Stimulated activated naive CD8-positive, alpha-beta T cell treated with anti-CD3 and anti-CD28 coated beads, Interleukin-15, Interleukin-2, amounts not matched to agents 100 ng/mL and 50 ng/mL, for 24 hours (primary cell): Measurements from ENCODE around the gene PTPRJ.

Experiments used
- H3K27ac Mint-ChIP-seq: one replicate; pipeline ENCODE4 v1.8.0; 2021; ENCODE audit warnings: mild to moderate bottlenecking, mixed read lengths
- H3K27me3 Mint-ChIP-seq: one replicate; pipeline ENCODE4 v1.8.0; 2021; ENCODE audit warnings: mixed read lengths
- H3K36me3 Mint-ChIP-seq: one replicate; pipeline ENCODE4 v1.8.0; 2021; ENCODE audit warnings: low read depth, mixed read lengths
- H3K4me1 Mint-ChIP-seq: one replicate; pipeline ENCODE4 v1.8.0; 2021; ENCODE audit warnings: low read depth, mixed read lengths
- H3K4me3 Mint-ChIP-seq: one replicate; pipeline ENCODE4 v1.8.0; 2021; ENCODE audit warnings: mild to moderate bottlenecking, mixed read lengths
- H3K9me3 Mint-ChIP-seq: one replicate; pipeline ENCODE4 v1.8.0; 2021; ENCODE audit warnings: mixed read lengths

The PTPRJ gene

DNA sequence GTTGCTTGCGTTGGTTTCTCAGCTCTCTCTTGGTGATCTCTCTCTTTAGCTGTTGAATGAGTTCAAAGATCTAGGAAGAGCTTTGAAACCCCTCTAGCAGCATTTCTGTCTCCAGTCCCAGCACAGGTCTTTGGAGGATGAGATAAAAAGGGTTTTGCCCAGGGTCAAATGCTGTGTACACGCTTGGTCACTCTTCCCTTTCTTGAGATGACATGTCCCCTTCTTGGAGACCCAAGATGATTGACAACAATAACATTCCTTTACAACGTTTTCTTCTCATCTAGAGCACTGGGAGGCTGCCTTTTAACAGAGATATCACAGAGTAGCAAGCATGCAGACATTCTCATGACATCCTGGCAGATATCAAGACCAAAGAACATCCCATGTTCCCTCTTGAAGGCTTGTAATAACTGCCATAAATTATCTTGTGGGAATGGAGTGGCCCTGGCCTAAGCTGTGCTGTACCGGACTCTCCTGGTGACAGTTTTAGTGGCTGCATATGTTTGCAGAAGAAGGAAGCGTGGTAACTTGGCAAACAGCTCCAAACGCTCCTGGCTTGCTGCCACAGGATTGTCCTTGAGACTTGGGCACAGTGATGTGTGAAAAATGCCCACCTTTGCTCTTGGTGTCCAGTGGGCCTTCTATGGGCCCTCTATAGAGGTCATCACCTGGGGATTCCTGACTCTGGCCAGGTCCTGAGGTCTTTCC lies 107.8 kb downstream of the PTPRJ start:
- Mint-ChIP-seq H3K36me3 (peaks cover 6% of the 10 kb centered on the region), H3K27ac (no peak overlapping the region), H3K4me3 (no peak overlapping the region), H3K9me3 (peaks cover 6% of the 10 kb centered on the region), H3K27me3 (no peaks in the 10 kb centered on the region), H3K4me1 (peaks cover 63% of the 10 kb centered on the region)

DNA sequence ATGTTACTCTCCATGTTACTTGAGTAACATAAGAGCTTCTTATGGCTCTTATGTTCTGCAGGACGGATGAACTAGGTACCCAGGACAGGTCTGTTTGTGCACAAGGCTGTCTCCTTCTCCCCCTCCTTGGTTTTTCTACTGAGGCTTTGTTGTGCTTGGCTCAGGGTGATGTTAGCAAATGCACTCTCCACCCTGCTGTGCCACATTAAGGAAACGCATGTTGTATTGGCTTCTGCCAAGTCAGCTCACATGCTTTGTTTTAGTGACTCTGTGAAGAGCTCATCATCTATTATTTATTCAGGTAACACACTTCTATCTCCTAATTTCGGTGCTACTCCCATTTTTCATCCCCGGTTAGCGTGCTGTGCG lies 108.3 kb downstream of the PTPRJ start:
- Mint-ChIP-seq H3K9me3 (peaks cover 3% of the 10 kb centered on the region), H3K27me3 (no peaks in the 10 kb centered on the region), H3K36me3 (peaks cover 5% of the 10 kb centered on the region), H3K27ac (no peak overlapping the region), H3K4me3 (no peak overlapping the region), H3K4me1 (peaks cover 65% of the 10 kb centered on the region)

DNA sequence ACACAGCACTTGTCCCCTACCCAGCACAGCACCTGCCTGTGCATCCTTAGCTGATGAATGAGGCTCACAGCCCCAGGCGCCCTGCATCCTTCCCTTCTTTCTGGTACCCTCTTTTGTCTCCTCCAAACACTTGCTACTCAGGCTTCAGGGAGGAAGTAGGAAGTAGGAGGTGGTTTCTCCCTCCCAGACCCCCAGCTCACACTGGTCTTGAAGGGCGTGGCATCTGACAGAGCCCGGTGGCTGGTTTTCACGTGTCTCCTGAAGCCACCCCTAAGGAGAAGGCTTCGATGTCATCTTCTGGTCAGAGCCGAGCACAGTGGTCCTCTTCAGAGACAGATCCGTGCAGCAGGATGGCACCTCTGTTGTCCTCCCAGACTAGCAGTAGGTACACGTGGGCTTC lies 109.8 kb downstream of the PTPRJ start:
- no peaks in the 10 kb centered on the region for H3K27me3 Mint-ChIP-seq
- H3K9me3 Mint-ChIP-seq: no peaks in the 10 kb centered on the region
- H3K36me3 Mint-ChIP-seq: peaks cover 3% of the 10 kb centered on the region
- no peak overlapping the region for H3K4me3 Mint-ChIP-seq
- no peak overlapping the region for H3K27ac Mint-ChIP-seq
- peaks cover 71% of the 10 kb centered on the region for H3K4me1 Mint-ChIP-seq

DNA sequence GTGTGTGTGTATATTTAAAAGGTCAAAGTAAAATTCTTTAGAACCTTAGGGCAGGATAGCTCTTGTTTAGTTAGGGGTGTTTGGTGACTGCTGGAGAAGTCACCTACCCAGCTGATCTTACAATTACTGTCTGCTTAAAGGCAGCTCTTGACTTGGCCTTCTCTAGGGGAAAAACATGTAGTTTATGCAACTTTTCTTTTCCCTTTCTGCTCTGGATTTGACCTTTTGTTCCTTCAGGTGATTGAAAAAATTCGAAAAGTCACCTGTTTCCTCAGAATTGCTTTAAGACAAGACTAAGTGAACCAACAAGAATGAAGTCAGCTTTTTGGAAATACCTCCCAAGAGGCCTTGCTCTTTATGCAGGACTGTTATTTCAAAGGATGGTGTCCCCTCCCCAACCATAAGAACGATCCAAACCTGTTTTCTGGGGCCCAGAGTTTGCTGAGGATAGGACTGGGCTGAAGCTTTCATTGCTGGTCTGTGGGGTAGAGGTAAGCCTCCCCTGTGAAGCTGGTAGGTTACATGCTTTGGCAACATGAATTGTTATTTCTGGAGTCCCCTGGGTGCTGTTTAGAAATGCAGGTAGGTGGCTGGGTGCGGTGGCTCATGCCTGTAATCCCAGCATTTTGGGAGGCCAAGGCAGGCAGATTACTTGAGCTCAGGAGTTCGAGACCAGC lies 111.2 kb downstream of the PTPRJ start:
- Mint-ChIP-seq H3K27ac (peak overlapping the region; percentile 10), H3K9me3 (no peaks in the 10 kb centered on the region), H3K36me3 (peaks cover 3% of the 10 kb centered on the region), H3K4me1 (peaks cover 80% of the 10 kb centered on the region), H3K27me3 (no peaks in the 10 kb centered on the region), H3K4me3 (no peak overlapping the region)

DNA sequence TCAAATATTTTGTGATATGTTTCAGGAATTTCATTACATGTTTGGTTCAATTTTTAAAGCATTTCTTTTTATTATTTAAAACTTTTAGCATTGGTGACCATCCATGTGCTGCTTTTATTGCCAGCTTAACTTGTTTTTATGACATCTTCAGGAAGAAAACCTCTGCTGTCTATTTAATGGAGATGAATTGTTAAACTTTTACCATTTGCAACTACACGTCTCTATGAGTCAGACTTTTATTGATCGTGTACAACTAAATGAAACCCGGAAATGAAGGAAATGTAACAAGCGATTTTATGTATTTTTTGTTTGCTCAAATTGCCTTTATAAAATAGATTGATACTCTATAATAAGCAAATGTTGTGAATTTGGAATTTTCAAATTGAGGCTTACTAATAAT lies 113.0 kb downstream of the PTPRJ start:
- Mint-ChIP-seq H3K27ac (no peak overlapping the region), H3K9me3 (no peaks in the 10 kb centered on the region)

DNA sequence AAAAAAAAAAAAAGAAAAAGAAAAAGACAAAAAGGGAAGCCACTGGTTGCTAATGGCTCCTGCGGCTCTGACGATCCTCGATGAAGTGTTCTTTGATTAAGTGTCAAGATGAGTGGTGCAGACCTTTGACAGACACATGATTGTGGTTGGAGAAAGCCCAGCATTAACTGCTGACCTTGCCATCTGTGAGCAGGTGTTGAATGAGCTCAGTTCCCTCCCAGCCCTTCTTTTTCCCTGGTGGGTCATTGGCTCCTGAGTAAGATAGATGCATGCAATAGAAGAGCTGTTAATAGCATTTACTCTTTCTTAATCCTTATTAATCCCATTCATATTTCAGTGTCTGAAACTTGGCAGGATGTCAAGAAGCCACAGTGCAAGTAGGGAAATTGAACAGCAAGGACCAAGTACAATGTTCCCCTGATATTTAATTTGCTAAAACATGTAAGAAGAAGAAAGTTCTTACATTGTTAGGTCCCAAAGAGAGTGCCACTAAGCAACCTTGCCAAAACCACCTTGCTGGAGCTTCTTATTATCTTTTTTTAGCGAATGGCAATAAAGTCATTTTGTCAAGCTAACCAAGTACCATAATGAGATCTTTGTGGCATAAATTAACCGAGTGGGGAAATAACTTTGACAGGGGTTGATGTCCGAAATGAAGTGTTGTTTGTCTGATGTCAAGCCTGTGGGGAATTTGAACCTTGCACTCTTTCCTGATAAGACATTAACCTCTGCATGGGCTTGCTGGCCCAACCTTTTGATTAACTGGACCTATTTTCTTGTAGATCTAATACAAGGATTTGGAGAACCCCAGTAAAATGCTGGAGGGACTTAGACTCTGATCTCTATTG lies 113.7 kb downstream of the PTPRJ start:
- Mint-ChIP-seq H3K27me3 (no peaks in the 10 kb centered on the region), H3K27ac (no peak overlapping the region), H3K4me3 (no peak overlapping the region), H3K4me1 (peaks cover 87% of the 10 kb centered on the region), H3K36me3 (peaks cover 3% of the 10 kb centered on the region), H3K9me3 (no peaks in the 10 kb centered on the region)

More for the DNA sequence above, 113.0 kb downstream of the PTPRJ start:
- peaks cover 83% of the 10 kb centered on the region for H3K4me1 Mint-ChIP-seq
- no peak overlapping the region for H3K4me3 Mint-ChIP-seq
- peaks cover 3% of the 10 kb centered on the region for H3K36me3 Mint-ChIP-seq
- H3K27me3 Mint-ChIP-seq: no peaks in the 10 kb centered on the region

DNA sequence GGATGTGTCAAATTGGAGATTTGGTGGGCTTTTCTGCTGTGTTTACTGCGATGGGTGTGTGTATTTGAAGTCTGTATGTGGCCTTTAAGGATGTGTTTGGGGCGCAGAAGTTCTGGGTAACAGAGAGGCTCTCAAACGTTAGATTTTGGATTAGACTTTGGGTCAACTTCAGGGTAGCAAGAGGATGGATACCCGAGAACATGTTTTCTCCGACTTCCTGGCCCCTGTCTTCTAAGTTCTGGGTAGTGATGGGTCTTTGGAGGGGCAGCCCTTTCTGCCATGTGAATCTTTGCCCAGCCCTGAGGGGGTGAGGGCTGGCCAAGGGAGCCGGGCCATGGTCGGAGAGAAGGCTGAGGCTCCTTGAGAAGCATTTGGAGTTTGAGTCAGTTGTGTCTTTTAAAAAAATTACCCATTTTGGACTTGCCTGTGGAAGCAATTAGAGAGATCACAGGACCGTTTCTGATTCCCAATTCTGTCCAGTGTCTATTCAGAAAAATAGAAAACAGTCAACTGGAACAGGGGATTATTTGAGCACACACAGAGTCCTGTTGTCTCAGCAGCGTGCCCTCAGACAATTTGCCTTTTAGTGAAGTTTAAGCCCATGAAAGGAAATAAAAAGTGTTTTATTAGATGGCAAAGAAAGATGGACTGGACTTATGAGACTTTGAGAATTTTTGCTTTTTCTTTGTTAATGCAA lies 114.4 kb downstream of the PTPRJ start:
- Mint-ChIP-seq H3K9me3 (no peaks in the 10 kb centered on the region), H3K4me1 (peaks cover 86% of the 10 kb centered on the region), H3K27ac (peak overlapping the region; percentile 21), H3K4me3 (no peak overlapping the region), H3K36me3 (peaks cover 3% of the 10 kb centered on the region), H3K27me3 (no peaks in the 10 kb centered on the region)

DNA sequence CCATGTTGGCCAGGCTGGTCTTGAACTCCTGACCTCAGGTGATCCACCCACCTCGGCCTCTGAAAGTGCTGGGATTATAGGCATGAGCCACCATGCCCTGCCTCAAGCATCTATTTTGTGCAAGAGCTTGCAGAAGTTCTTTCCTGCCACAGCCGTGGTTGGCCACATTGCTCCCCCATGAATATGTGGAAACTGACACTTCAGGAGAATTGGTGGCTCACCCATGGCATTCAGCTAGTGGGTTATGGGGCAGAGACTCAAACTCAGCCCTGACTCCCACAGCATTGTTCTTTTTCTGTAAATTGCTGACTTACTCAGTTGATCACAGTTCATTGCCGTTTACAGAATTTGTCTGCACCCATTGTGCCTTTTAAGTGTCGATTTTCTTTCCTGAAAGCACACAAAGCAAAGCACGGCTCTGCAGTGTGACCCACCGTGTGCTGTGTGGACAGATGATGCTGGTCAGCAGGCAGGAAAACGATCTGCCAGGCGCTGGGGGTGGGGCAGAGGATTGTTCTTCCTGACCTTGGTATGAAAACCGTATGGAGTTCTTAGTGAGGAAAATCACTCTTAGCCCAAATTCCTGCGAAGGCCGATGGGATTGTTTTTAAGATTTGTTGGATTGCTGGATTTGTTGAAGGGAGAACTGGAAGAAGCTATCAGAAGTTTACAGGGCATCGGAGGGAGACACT lies 115.6 kb downstream of the PTPRJ start:
- Mint-ChIP-seq H3K36me3 (peaks cover 3% of the 10 kb centered on the region), H3K9me3 (no peaks in the 10 kb centered on the region), H3K4me3 (no peak overlapping the region), H3K4me1 (peaks cover 75% of the 10 kb centered on the region), H3K27ac (peak overlapping the region; percentile 90), H3K27me3 (no peaks in the 10 kb centered on the region)

DNA sequence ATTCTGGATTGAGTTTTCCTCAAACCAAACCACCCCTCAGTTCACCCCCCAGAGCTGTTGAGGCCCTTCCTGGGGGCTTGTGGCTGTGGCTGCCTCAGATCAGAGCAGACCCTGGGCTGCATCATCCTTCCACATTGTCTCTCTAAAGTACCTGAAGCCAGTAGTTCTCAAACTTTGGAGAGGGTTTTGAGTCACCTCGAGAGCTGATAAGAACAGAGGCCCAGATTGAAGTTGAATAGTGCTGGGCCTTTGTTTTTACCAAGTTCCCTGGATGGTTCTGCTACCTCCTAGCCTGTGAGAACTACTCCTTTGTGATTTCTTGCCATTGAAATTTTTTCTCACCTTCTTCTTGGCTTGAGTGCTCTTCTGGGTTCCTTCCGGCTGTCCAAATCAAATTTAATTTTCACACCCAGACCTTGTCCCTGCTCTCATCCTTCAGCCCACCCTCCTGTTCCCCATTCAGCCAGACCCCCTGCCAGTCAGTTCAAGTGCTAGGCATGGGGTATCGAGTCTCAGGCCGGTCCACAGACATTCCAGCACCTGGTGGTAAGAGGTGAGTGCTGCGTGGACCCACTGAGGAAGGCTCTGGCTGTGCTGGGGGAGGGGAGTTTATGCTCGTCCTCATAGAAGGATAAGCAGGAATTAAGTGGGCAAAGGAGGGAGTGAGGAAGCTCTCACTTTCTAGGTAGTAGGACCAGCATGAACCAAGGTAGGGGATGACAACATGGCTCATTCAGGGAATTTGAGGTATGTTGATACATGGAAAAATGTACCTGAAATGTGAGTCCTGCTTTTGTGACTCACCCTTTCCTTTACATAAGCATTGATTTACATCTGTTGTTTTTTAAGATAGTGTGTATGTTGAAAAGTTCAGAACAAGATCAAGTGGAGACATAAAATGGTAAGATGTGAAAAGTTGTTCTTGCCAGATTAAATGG lies 116.5 kb downstream of the PTPRJ start:
- H3K4me3 Mint-ChIP-seq: peak overlapping the region; percentile 11
- H3K27ac Mint-ChIP-seq: peak overlapping the region; percentile 90
- H3K9me3 Mint-ChIP-seq: no peaks in the 10 kb centered on the region
- no peaks in the 10 kb centered on the region for H3K27me3 Mint-ChIP-seq
- peaks cover 3% of the 10 kb centered on the region for H3K36me3 Mint-ChIP-seq
- H3K4me1 Mint-ChIP-seq: peaks cover 70% of the 10 kb centered on the region

DNA sequence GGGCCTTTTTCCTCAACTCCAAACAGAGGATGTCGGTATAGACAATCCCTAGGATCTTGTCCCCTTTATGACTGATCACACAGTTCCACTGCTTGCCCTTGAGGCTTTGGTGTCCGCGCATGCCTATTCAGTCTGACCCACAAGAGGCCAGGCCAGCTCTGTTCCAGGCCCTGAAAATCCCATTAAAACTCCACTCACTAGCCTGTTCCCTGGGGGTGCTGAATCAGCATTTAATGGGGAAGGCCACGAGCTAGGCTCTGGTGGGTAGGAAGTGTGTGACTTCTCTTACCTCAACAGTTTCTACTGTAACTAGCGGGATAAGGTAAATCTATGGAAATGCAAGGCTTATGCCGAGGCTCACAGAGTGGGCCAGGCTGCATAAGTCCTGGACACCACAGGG lies 117.7 kb downstream of the PTPRJ start:
- H3K36me3 Mint-ChIP-seq: peaks cover 3% of the 10 kb centered on the region
- peak overlapping the region; percentile 36 for H3K27ac Mint-ChIP-seq
- H3K4me3 Mint-ChIP-seq: no peak overlapping the region
- H3K4me1 Mint-ChIP-seq: peaks cover 74% of the 10 kb centered on the region
- H3K27me3 Mint-ChIP-seq: no peaks in the 10 kb centered on the region
- H3K9me3 Mint-ChIP-seq: no peaks in the 10 kb centered on the region

DNA sequence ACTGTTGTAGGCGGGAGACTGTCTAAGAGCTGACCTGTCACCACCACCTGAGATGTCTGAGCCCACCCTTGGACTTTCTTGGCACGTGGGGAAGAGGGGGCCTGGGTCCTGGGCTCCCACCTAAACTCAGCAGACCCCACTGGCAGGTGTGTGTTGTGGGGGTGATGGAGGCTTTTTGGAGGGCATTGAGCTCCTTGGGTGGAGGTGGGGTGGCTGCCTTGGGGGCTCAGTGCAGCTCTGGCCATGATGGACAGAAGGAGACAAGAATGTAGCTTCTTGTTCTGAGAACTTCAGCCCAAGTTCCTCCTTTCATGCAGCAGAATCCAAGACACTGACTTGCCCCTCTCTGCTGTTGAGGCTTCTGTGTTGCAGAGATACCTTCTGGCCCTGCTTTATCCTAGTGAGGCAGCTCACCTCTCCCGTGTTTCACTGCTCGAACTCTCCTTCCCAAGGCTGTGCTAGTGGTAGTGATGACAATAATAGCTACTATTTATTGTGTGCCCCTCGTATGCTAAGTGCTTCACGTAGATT lies 119.6 kb downstream of the PTPRJ start:
- no peaks in the 10 kb centered on the region for H3K27me3 Mint-ChIP-seq
- H3K27ac Mint-ChIP-seq: peak overlapping the region; percentile 39
- H3K9me3 Mint-ChIP-seq: no peaks in the 10 kb centered on the region
- H3K4me3 Mint-ChIP-seq: no peak overlapping the region
- peaks cover 68% of the 10 kb centered on the region for H3K4me1 Mint-ChIP-seq
- no peaks in the 10 kb centered on the region for H3K36me3 Mint-ChIP-seq

DNA sequence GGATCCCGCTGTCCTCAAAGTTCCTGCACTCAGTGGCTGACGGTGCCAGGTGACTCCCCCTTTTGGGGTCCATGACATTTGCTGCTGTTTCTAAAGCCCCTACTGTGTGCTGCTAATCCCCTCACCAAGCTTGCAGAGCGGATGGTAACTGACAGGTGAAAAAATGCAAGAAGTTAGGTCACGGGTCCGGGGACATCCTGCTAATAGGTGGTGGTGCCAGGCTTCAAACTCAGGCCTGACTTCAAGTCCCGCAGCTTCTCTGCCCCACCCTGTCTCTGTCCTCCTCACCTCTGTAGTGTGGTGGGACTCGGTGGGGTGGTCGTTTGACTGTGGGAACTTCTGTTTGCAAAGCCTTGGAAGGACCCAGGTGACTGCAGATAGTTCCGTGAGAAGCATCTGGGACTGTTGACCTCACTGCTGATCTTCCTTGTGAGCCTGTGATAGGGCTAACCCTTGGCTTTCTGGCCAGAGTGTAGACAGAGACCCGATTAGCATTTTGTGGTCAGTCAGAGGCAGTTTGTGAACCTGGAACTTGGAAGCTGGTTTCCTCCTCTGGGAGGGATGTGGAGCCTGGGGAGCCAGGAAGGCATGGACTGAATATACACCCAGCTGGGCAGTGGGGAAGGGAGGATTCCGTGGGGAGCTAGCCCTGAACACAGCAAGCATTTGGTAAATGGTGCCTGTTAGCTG lies 120.8 kb downstream of the PTPRJ start:
- Mint-ChIP-seq H3K4me3 (no peak overlapping the region), H3K4me1 (peaks cover 70% of the 10 kb centered on the region)

DNA sequence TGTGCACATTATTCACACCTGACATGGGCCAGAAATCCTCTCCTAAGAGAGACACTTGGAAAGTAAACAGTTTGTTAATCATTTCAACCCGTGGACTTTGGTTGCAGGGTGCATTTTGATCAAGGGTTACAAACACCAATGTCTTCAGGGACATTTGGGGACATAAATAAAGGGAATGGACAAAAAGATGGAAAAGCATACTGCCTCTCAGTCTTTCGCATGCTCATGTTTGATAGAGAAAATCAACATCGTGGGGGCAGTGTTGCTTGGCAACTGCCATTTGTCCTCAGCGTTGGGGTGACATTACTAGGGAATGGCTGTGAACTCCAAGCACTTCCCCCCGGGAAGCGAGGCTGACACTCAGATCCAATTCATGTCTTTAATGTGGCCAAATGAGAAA lies 121.6 kb downstream of the PTPRJ start:
- Mint-ChIP-seq H3K9me3 (no peaks in the 10 kb centered on the region), H3K27me3 (no peaks in the 10 kb centered on the region), H3K4me3 (no peak overlapping the region), H3K4me1 (peaks cover 70% of the 10 kb centered on the region), H3K36me3 (no peaks in the 10 kb centered on the region), H3K27ac (no peak overlapping the region)

More for the DNA sequence above, 120.8 kb downstream of the PTPRJ start:
- Mint-ChIP-seq H3K27me3 (no peaks in the 10 kb centered on the region), H3K9me3 (no peaks in the 10 kb centered on the region), H3K27ac (no peak overlapping the region), H3K36me3 (no peaks in the 10 kb centered on the region)
